Skeletal muscle tissue (tissue), 4 donors: Measurements from ENCODE around the gene SHISA8. TPM values are rescaled to one million over a fixed set of nuclear protein-coding genes. Genes with fewer than 3 reads are reported as not detected.
"Not testable (repeated sequence)": the region's sequence is repeated elsewhere in the genome, so short reads cannot be mapped to it uniquely, and the experiment has no call there.

Experiments used
- H3K27ac ChIP-seq: one replicate; pipeline ENCODE4 v1.7.0; 2013; ENCODE audit warnings: mild to moderate bottlenecking, low read depth, low read length, inconsistent platforms
- H3K27me3 ChIP-seq, 3 donors: one replicate each; pipeline ENCODE4 v1.7.0; 2013; ENCODE audit warnings: low read length in 3 of 3; ENCODE audit not compliant: control insufficient read depth in 3 of 3, insufficient read depth in 3 of 3
- H3K36me3 ChIP-seq, 3 donors: one replicate each; pipeline ENCODE4 v1.7.0; 2013; ENCODE audit warnings: low read length in 3 of 3; ENCODE audit not compliant: control insufficient read depth in 3 of 3, insufficient read depth in 3 of 3
- H3K4me1 ChIP-seq, 3 donors: one replicate each; pipeline ENCODE4 v1.7.0; 2013; ENCODE audit warnings: low read length in 3 of 3, mild to moderate bottlenecking in 3 of 3; ENCODE audit not compliant: control insufficient read depth in 3 of 3, insufficient read depth in 3 of 3
- H3K4me3 ChIP-seq, 3 donors: one replicate each; pipeline ENCODE4 v1.7.0; 2013; ENCODE audit warnings: low read length in 3 of 3
- H3K9ac ChIP-seq, 3 donors: one replicate each; pipeline ENCODE4 v1.7.0; 2013; ENCODE audit warnings: low read length in 3 of 3, mild to moderate bottlenecking in 3 of 3, moderate library complexity in 2 of 3, low read depth in 1 of 3
- H3K9me3 ChIP-seq, 3 donors: one replicate each; pipeline ENCODE4 v1.7.0; 2013; ENCODE audit warnings: low read length in 3 of 3; ENCODE audit not compliant: control insufficient read depth in 3 of 3
- total RNA-seq: library from RNA; depleted of rRNA; stranded (reverse); fragments of >200 nt; gene quantifications from one replicate; pipeline ENCODE4 v1.2.3, GENCODE V29; 2014
- donor health status: Osteomylitis.

Gene SHISA8
- total RNA-seq, 1 donor from 2014 or later = 1.0 TPM

DNA sequence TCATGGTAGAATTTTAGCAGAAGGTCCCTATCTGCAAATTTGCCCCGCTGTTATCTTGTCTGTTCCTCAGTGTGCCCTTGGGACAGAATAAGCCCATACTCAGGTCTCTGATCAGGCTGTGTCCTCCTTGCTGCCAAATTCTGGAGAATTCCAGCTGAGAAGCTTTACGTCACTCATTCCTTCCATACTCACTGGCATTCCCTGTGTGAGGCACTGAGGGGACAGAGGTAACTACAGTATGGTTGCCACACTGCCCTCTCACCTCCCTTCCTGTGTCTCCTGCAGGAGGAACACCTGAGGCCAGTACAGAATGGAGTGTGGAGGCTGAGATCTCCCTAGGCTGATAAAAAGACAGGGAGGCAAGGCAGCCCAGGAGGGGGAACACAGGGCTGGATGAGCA, 31.5 kb downstream of the SHISA8 start:
- Histone ChIP-seq H3K9me3 (no peaks in the 10 kb centered on the region), H3K27me3 (no peaks in the 10 kb centered on the region), H3K27ac (no peak overlapping the region), H3K4me1 (peaks cover 21 to 29% (median 22%) of the 10 kb centered on the region in 3 donors), H3K9ac (peak overlapping the region in 1 of 3 donors; percentile 40), H3K4me3 (no peak overlapping the region), H3K36me3 (peaks cover 54 to 78% (median 68%) of the 10 kb centered on the region in 3 donors)

DNA sequence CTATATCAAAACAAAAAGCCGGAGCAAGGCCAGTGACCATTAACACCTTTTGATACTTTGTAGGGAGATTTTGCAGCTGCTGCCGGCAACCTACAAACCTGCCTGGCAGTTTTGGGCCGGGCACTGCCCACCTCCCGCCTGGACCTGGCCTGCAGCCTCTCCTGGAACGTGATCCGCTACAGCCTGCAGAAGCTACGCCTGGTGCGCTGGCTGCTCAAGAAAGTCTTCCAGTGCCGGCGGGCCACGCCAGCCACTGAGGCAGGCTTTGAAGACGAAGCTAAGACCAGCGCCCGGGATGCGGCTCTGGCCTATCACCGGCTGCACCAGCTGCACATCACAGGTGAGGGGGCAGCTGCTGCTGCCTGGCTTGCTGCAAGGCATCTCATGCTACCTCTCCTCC, 34.2 kb downstream of the SHISA8 start:
- H3K27ac ChIP-seq = no peak overlapping the region

DNA sequence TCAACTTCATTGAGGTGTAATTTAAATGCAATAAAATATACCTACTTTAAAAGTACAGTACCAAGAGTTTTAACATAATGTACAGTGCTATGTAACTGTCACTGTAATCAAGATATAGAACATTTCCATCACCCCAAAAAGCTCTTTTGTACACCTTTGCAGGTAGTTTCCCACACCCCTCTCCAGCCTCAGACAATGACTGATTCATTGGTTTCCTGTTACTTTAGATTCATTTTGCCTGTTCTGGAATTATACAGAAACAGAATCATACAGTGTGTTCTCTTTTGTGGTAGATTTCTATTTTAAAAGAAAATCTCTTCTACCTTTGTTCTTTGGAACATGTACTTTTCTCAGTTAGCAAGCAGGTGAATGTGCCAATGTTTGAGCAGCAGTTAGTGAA, 38.2 kb downstream of the SHISA8 start:
- Histone ChIP-seq H3K36me3 (peaks cover 37 to 60% (median 54%) of the 10 kb centered on the region in 3 donors), H3K27ac (no peak overlapping the region), H3K9me3 (no peaks in the 10 kb centered on the region), H3K9ac (no peak overlapping the region), H3K27me3 (no peaks in the 10 kb centered on the region), H3K4me3 (no peak overlapping the region), H3K4me1 (peaks cover 16 to 21% (median 16%) of the 10 kb centered on the region in 3 donors)

More for the DNA sequence above, 34.2 kb downstream of the SHISA8 start:
- no peak overlapping the region for H3K9ac ChIP-seq
- no peaks in the 10 kb centered on the region for H3K9me3 ChIP-seq
- peaks cover 61 to 80% (median 67%) of the 10 kb centered on the region in 3 donors for H3K36me3 ChIP-seq
- H3K27me3 ChIP-seq = no peaks in the 10 kb centered on the region
- H3K4me3 ChIP-seq = no peak overlapping the region
- peaks cover 21 to 29% (median 22%) of the 10 kb centered on the region in 3 donors for H3K4me1 ChIP-seq

DNA sequence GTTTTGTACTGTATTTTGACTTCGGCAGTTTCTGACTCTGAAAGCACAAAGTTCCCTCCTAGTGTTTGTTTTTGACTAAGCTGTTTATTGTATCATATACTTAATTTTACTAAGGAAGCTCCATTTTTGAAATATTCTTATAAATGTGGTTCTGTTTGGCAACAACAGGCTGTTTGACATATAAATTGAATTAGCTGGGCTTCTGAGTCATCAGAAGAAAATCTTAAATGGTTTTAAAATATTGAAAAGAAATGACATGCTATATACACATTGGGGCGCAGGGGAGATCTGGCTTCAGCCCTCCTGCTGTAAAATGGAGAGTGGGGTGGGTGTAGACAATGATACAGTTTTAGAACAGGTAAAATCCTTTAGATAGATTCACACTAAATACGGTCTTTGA, 38.6 kb downstream of the SHISA8 start:
- Histone ChIP-seq H3K4me1 (peaks cover 12 to 17% (median 13%) of the 10 kb centered on the region in 3 donors), H3K4me3 (no peak overlapping the region), H3K36me3 (peaks cover 33 to 58% (median 52%) of the 10 kb centered on the region in 3 donors), H3K9me3 (no peaks in the 10 kb centered on the region), H3K27ac (no peak overlapping the region), H3K27me3 (no peaks in the 10 kb centered on the region), H3K9ac (no peak overlapping the region)

DNA sequence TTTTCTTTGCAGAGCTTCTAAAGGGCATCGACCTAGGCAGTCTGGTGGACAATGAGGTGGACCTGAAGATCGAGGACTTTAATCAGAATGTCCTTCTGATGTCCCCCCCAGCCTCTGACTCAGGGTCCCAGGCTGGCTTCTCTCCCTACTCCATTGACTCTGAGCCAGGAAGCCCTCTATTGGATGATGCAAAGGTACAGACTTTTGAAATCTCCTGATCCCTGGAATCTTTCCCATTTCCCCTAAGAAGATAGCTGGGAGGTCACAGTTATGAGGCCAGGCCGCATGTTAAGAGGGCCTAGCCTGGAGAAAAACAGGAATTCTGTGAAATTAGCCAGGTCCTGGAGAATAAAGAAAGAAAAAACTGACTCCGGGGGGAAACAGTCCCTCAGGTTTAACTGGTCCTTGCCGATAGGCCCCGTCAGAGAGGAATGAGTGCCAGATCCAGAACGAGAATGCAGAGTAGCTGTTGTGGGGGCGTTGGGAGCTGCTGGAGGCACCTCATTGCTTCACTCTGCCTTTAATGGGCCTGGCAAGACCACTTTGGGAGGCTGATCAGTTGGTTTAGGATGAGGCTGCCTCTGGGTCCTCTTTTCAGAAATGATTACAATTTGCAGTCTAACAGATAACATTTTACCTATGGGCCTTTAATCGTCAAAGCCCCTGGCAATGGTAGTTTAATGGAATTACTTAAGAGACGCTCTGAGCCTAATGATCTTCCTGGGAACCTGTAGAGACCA, 39.2 kb downstream of the SHISA8 start:
- no peak overlapping the region for H3K4me3 ChIP-seq
- H3K27ac ChIP-seq = no peak overlapping the region
- no peaks in the 10 kb centered on the region for H3K9me3 ChIP-seq
- H3K36me3 ChIP-seq = peaks cover 33 to 58% (median 52%) of the 10 kb centered on the region in 3 donors
- H3K4me1 ChIP-seq = peaks cover 6 to 12% (median 8%) of the 10 kb centered on the region in 3 donors
- peak overlapping the region in 1 of 3 donors; percentile 5 for H3K9ac ChIP-seq
- H3K27me3 ChIP-seq = no peaks in the 10 kb centered on the region

DNA sequence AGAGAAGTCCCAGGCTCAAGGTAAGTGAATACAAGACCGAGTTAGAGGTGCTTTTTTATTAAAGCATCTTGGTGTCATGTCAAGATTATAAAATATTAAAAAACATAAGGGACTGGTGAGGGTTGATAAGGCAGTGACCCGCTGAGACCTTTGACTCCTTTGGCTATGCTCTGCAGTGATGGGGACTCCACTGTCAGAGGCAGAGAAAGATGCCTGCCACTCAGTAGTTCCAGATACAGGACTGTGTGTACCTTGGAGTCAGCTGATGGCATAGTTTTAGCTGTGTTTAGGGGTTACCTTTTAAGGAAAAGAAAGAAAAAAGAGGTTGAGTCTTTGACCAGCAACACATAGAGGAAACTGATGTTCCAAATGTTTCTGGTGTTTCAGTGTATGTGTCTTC, 40.8 kb downstream of the SHISA8 start:
- Histone ChIP-seq H3K27me3 (no peaks in the 10 kb centered on the region), H3K27ac (no peak overlapping the region), H3K9ac (peak overlapping the region in 1 of 3 donors; percentile 0), H3K36me3 (peaks cover 31 to 54% (median 53%) of the 10 kb centered on the region in 3 donors), H3K9me3 (no peaks in the 10 kb centered on the region), H3K4me1 (peaks cover 4 to 9% (median 4%) of the 10 kb centered on the region in 3 donors), H3K4me3 (no peak overlapping the region)

DNA sequence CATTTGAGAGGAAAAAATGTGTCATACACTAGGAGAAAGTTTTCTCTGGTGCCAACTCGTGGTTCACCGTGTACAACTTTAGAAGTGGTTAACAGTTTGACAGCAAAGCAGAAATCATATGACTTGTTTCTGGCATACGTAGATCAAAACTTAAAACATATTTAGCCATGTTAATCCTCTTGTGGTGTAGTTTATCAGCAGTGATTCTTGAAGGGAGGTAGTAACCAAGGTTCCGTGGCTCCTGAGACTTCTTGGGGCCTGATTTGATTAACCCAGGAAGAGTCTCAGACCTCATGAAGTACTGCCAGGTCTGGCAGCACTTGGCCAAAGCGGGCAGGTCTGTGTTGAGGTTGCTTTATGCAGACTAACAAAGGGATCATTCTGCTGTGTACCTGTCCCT, 41.5 kb downstream of the SHISA8 start:
- H3K36me3 ChIP-seq = peaks cover 36 to 55% (median 52%) of the 10 kb centered on the region in 3 donors
- no peaks in the 10 kb centered on the region for H3K27me3 ChIP-seq
- no peak overlapping the region for H3K4me3 ChIP-seq
- no peaks in the 10 kb centered on the region for H3K9me3 ChIP-seq
- H3K4me1 ChIP-seq = peaks cover 4 to 9% (median 4%) of the 10 kb centered on the region in 3 donors
- H3K27ac ChIP-seq = peak overlapping the region; percentile 52
- peak overlapping the region in 1 of 3 donors; percentile 0 for H3K9ac ChIP-seq

DNA sequence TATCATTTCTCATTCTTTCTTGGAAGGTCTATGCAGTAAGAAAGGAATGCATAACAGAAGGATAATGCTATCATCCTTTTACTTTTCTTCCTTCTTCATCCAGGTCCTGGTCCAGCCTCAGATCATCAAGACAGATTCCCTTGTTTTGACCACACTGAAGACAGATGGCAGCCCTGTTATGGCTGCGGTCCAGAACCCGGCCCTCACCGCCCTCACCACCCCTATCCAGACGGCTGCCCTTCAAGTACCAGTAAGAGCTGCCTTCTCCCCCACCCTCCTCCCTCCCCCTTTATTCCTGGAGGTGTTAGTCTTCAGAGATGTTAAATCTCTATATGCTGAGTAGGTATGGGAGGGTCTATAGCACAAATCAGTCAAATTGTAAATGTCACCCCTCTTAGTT, 44.1 kb downstream of the SHISA8 start:
- Histone ChIP-seq H3K27ac (no peak overlapping the region), H3K4me3 (no peak overlapping the region)

DNA sequence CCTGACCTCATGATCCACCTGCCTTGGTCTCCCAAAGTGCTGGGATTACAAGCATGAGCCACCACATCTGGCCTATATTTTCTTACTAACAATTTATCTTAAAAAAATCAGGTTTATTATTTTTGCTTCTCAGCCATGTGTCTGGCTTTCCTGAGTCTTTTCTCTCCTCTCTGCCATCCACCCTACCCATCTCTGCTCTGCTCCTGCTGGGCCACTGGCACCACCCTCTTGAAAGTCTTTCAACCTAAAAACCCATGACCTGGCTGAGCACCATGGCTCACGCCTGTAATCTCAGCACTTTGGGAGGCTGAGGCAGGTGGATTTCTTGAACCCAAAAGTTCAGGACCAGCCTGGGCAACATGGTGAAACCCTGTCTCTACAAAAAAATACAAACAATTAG, 44.8 kb downstream of the SHISA8 start:
- H3K4me3 ChIP-seq, H3K9ac ChIP-seq, H3K9me3 ChIP-seq, H3K27ac ChIP-seq, H3K27me3 ChIP-seq, H3K4me1 ChIP-seq: not testable (repeated sequence)
- peaks cover 29 to 38% (median 35%) of the 10 kb centered on the region in 3 donors for H3K36me3 ChIP-seq

More for the DNA sequence above, 44.1 kb downstream of the SHISA8 start:
- Histone ChIP-seq H3K4me1 (peaks cover 4 to 9% (median 4%) of the 10 kb centered on the region in 3 donors), H3K9me3 (no peaks in the 10 kb centered on the region), H3K36me3 (peaks cover 34 to 43% (median 42%) of the 10 kb centered on the region in 3 donors), H3K9ac (no peak overlapping the region), H3K27me3 (no peaks in the 10 kb centered on the region)

DNA sequence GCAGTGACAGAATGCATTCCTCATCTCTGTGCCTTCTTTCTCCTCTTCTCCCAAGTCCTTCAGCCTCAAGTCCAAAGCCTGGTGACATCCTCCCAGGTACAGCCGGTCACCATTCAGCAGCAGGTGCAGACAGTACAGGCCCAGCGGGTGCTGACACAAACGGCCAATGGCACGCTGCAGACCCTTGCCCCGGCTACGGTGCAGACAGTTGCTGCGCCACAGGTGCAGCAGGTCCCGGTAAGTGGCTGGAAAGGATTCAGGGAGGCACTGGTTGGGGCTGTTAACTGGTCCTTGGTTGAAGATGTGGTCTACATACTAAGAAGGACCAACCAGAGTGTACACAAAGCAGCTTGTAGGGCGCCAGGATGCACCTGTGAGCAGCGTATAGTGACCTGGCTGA, 46.3 kb downstream of the SHISA8 start:
- Histone ChIP-seq H3K27me3 (no peaks in the 10 kb centered on the region), H3K4me3 (no peak overlapping the region), H3K9me3 (no peaks in the 10 kb centered on the region), H3K9ac (no peak overlapping the region), H3K4me1 (peaks cover 2% of the 10 kb centered on the region in 3 donors), H3K36me3 (peaks cover 24 to 33% (median 25%) of the 10 kb centered on the region in 3 donors), H3K27ac (no peak overlapping the region)
